K562 (cell line): ENCODE data around the gene TECPR1. TPM values are rescaled to one million over a fixed set of nuclear protein-coding genes. Genes with fewer than 3 reads are reported as not detected.

Experiments used
- ATAC-seq: fragments of 200-7000 bp; cut with Tn5 transposase; 3 replicates; pipeline ENCODE4 v1.9.1; 2020; ENCODE audit warnings: moderate library complexity
- BruUV-seq: library from RNA; stranded (reverse); fragments of 400-500 nt; replicated peaks from 2 replicates; lab custom pipeline; 2021; lab: Mats Ljungman, UMichigan
- CTCF ChIA-PET: fragments of 300-600 bp; formaldehyde crosslinking; extraction: SDS; loops from one replicate; lab custom pipeline; 2021; ENCODE audit warnings: low intra/inter-chr PET ratio; lab: Yijun Ruan, JAX
- POLR2A ChIA-PET: fragments of 300-600, 350-650 bp; sonication (Branson Sonifier 250); formaldehyde crosslinking; extraction: SDS; loops from one replicate; lab custom pipeline; 2021; ENCODE audit warnings: antibody characterized with exemption, inconsistent platforms; lab: Yijun Ruan, JAX
- DNase-seq, 4 experiments: peaks; one replicate each; pipeline versions ENCODE4 v3.0.0 to v3.0.0-alpha.2; 2011 to 2018; ENCODE audit warnings: low spot score in 3 of 4, mixed read lengths in 3 of 4; ENCODE audit errors: extremely low read depth in 1 of 4
- FAIRE-seq: peaks from 2 replicates; lab custom pipeline; 2011; peaks lifted over from hg19 to GRCh38; lab: Jason Lieb, UNC
- H2AFZ ChIP-seq: 2 replicates; pipeline ENCODE4 v1.6.0; 2011; ENCODE audit warnings: low read depth, low read length, control low read depth, inconsistent platforms
- H3K27ac ChIP-seq: fragments of 200-600 bp; 3 replicates; pipeline ENCODE4 v1.8.0; 2011; ENCODE audit warnings: low read depth, mild to moderate bottlenecking, control low read depth, inconsistent platforms, low read length, moderate library complexity, mixed read lengths; ENCODE audit errors: extremely low read depth
- H3K27me3 ChIP-seq, 2 experiments: fragments of 300-600 bp in 1 of 2; 2 replicates in 1 of 2; 3 replicates in 1 of 2; pipeline versions ENCODE4 v1.6.0 to v1.8.0; 2011; ENCODE audit warnings: inconsistent platforms in 2 of 2, low read length in 2 of 2, mild to moderate bottlenecking in 1 of 2, mixed read lengths in 1 of 2, moderate library complexity in 1 of 2; ENCODE audit not compliant: control insufficient read depth in 2 of 2, insufficient read depth in 2 of 2
- H3K36me3 ChIP-seq: fragments of 300-600 bp; 3 replicates; pipeline ENCODE4 v1.8.0; 2011; ENCODE audit warnings: mild to moderate bottlenecking, low read length, inconsistent platforms; ENCODE audit not compliant: control insufficient read depth, insufficient read depth
- H3K4me1 ChIP-seq, 2 experiments: fragments of 200-600 bp in 1 of 2; replicated peaks in 1 of 2; 2 replicates in 1 of 2; 3 replicates in 1 of 2; pipeline versions ENCODE4 v1.5.1 to v1.8.0; 2011; ENCODE audit warnings: inconsistent platforms in 2 of 2, low read length in 2 of 2, mild to moderate bottlenecking in 1 of 2, mixed read lengths in 1 of 2, moderate library complexity in 1 of 2; ENCODE audit not compliant: control insufficient read depth in 2 of 2, insufficient read depth in 2 of 2
- H3K4me2 ChIP-seq: 2 replicates; pipeline ENCODE4 v1.6.1; 2011; ENCODE audit warnings: low read length, control low read depth, inconsistent platforms, mixed read lengths; ENCODE audit not compliant: insufficient read depth
- H3K4me3 ChIP-seq: fragments of 200-600 bp; sonication (generic), shearing (Covaris generic); 2 replicates; pipeline ENCODE4 v1.5.1; 2016; ENCODE audit warnings: control low read depth, inconsistent platforms
- H3K79me2 ChIP-seq: fragments of 200-600 bp; 3 replicates; pipeline ENCODE4 v1.8.0; 2011; ENCODE audit warnings: low read length, inconsistent platforms; ENCODE audit not compliant: control insufficient read depth, insufficient read depth
- H3K9ac ChIP-seq, 2 experiments: 2 replicates each; pipeline versions ENCODE4 v1.6.0 to v1.6.1; 2011; ENCODE audit warnings: low read depth in 2 of 2, low read length in 2 of 2, control low read depth in 1 of 2, inconsistent platforms in 1 of 2, mild to moderate bottlenecking in 1 of 2, mixed read lengths in 1 of 2; ENCODE audit not compliant: insufficient read depth in 1 of 2
- H3K9me1 ChIP-seq: one replicate; pipeline ENCODE4 v1.6.0; 2011; ENCODE audit warnings: inconsistent platforms, mild to moderate bottlenecking, low read length, moderate library complexity; ENCODE audit not compliant: control insufficient read depth, insufficient read depth
- H3K9me3 ChIP-seq: replicated peaks from 2 replicates; pipeline ENCODE4 v1.5.1; 2011; ENCODE audit warnings: low read depth, low read length, inconsistent platforms; ENCODE audit not compliant: control insufficient read depth, insufficient read depth
- H4K20me1 ChIP-seq: replicated peaks from 2 replicates; pipeline ENCODE4 v1.6.1; 2011; ENCODE audit warnings: low read length, inconsistent platforms, mixed read lengths; ENCODE audit not compliant: control insufficient read depth, insufficient read depth
- CBFA2T2 ChIP-seq: fragments of 450-650 bp; conservative IDR thresholded peaks from 2 replicates; pipeline ENCODE4 v1.6.1; 2017; ENCODE audit warnings: mild to moderate bottlenecking
- CLOCK ChIP-seq: fragments of 250-450 bp; sonication (Bioruptor Pico); IDR thresholded peaks from 2 replicates; pipeline ENCODE4 v1.4.0; 2020; ENCODE audit warnings: mild to moderate bottlenecking, moderate library complexity, borderline replicate concordance
- CREB3L1 ChIP-seq: fragments of 450-650 bp; IDR thresholded peaks from 2 replicates; pipeline ENCODE4 v1.6.1; 2014; ENCODE audit warnings: low read depth, mild to moderate bottlenecking, moderate library complexity, borderline replicate concordance
- E2F6 ChIP-seq, 2 experiments: IDR thresholded peaks; 2 replicates each; pipeline ENCODE4 v1.6.1; 2011; ENCODE audit warnings: borderline replicate concordance in 1 of 2, control low read depth in 1 of 2, low read depth in 1 of 2, low read length in 1 of 2, mild to moderate bottlenecking in 1 of 2, mixed read lengths in 1 of 2, moderate library complexity in 1 of 2; ENCODE audit not compliant: insufficient read depth in 1 of 2, insufficient read length in 1 of 2, poor library complexity in 1 of 2, severe bottlenecking in 1 of 2; ENCODE audit errors: extremely low read depth in 1 of 2
- KAT7 ChIP-seq: sonication (generic); formaldehyde crosslinking; IDR thresholded peaks from 2 replicates; pipeline ENCODE4 v1.8.0; 2022; ENCODE audit warnings: missing genetic modification reagents, mild to moderate bottlenecking, borderline replicate concordance
- PHF8 ChIP-seq: fragments of 200-600 bp; sonication (generic); IDR thresholded peaks from 2 replicates; pipeline ENCODE4 v1.6.1; 2012; ENCODE audit warnings: mixed run types, mild to moderate bottlenecking, inconsistent platforms, low read length, moderate library complexity, borderline replicate concordance
- PRDM10 ChIP-seq: fragments of 450-650 bp; IDR thresholded peaks from 2 replicates; pipeline ENCODE4 v1.6.1; 2018; ENCODE audit not compliant: partially characterized antibody
- SNAPC5 ChIP-seq: fragments of 250-450 bp; sonication (Bioruptor Pico); IDR thresholded peaks from 2 replicates; pipeline ENCODE4 v1.8.0; 2021; ENCODE audit warnings: moderate library complexity, mild to moderate bottlenecking, inconsistent platforms
- SRSF7 ChIP-seq: fragments of 200-400 bp; formaldehyde crosslinking; optimal IDR thresholded peaks from 2 replicates; pipeline ENCODE3; 2017; ENCODE audit warnings: mild to moderate bottlenecking, low read depth, low read length
- XRCC5 ChIP-seq: fragments of 200-400 bp; formaldehyde crosslinking; IDR thresholded peaks from 2 replicates; pipeline ENCODE4 v1.6.1; 2017; ENCODE audit warnings: low read depth, mild to moderate bottlenecking, low read length
- ZNF311 ChIP-seq: fragments of 250-450 bp; sonication (Bioruptor Pico); IDR thresholded peaks from 2 replicates; pipeline ENCODE4 v1.4.0; 2020; ENCODE audit warnings: mild to moderate bottlenecking, moderate library complexity
- ZNF778 ChIP-seq: fragments of 450-650 bp; formaldehyde crosslinking; IDR thresholded peaks from 2 replicates; pipeline ENCODE4 v1.4.0; 2020; ENCODE audit warnings: mild to moderate bottlenecking, moderate library complexity
- WGBS: fragments of 100-300 bp; shearing (Covaris generic); methylation state at CpG from one replicate; pipeline ENCODE4 v1.1.6; 2016; ENCODE audit warnings: low coverage, mixed read lengths; ENCODE audit not compliant: insufficient coverage; ENCODE audit errors: missing lambda C conversion rate; 5-methylcytosine and 5-hydroxymethylcytosine counted together
- in situ Hi-C: fragments of 300-500 bp; cut with MboI; formaldehyde crosslinking; loops from 4 replicates; pipeline ENCODE4 v1.15.0; 2018; ENCODE audit warnings: inconsistent platforms, mixed read lengths
- intact Hi-C: fragments of 100-400 bp; cut with micrococcal nuclease; formaldehyde crosslinking; loops from 2 replicates; pipeline ENCODE4 v1.14.2; 2022
- polyA plus RNA-seq, 8 experiments: library from polyadenylated mRNA; depleted of rRNA in 4 of 8; stranded (reverse) in 5 of 8; unstranded in 3 of 8; fragments of >200 nt; fragmentation: Nextera tagmentation in 2 of 8; fragmentation: Illumina TruSeq in 1 of 8; extraction: Ambion mirVana in 2 of 8; extraction: Trizol in 1 of 8; gene quantifications; 2 replicates each; pipeline versions ENCODE4 v1.2.1 to v1.2.3, GENCODE V29; 2011 to 2014; ENCODE audit warnings: inconsistent platforms in 1 of 8, missing spikeins in 1 of 8
- total RNA-seq, 7 experiments: library from RNA; depleted of rRNA in 6 of 7; stranded (reverse); fragments of >200 nt in 6 of 7; fragmentation: Illumina TruSeq in 2 of 7; extraction: Trizol in 2 of 7; gene quantifications; 2 replicates each; pipeline versions ENCODE4 v1.2.1 to v1.2.3, GENCODE V29; 2011 to 2021; ENCODE audit warnings: low replicate concordance in 1 of 7

TECPR1 gene
- total and polyA plus RNA-seq, 9 of the 15 experiments (the other 6 are each of a cell fraction or from before 2014, with no cell fraction given) = 0.17 to 15.0 (median 2.2) TPM

GRCh38 chr7:98212532-98213041 is 39.4 kb downstream of the TECPR1 start:
- Histone ChIP-seq H3K9ac (no peak overlapping the region), H3K9me1 (no peaks in the 10 kb centered on the region), H3K27ac (no peak overlapping the region), H3K9me3 (no peaks in the 10 kb centered on the region), H3K79me2 (no peaks in the 10 kb centered on the region), H4K20me1 (peaks cover 12% of the 10 kb centered on the region), H3K27me3 (peaks cover 14 to 31% of the 10 kb centered on the region in 2 experiments; a peak in 4 of 5 replicates), H3K4me3 (no peak overlapping the region), H3K36me3 (peaks cover 6% of the 10 kb centered on the region; the same call in 1 of the 3 replicates), H2AFZ (no peak overlapping the region), H3K4me2 (no peak overlapping the region), H3K4me1 (peaks cover 2 to 45% of the 10 kb centered on the region in 2 experiments; a peak in 4 of 5 replicates)
- BruUV-seq = no TSS peak
- FAIRE-seq = no peak
- intact Hi-C loops (no loop called here), in situ Hi-C loops (no loop called here)
- POLR2A ChIA-PET = interaction anchor here (0.6 kb wide), 1 partner anchor 31 kb away, joined by 3 read pairs; no protein-coding TSS in a partner anchor
- CTCF ChIA-PET = no interaction called here
- no peak for ATAC-seq
- WGBS = 77% methylated on average over 29 of the region's 30 CpGs
- DNase-seq = no peak
- no peak for TF ChIP-seq KAT7 (CRISPR knock-in tag)
- TF ChIP-seq SRSF7 = no peak
- no peak for TF ChIP-seq PHF8
- TF ChIP-seq E2F6 (IDR thresholded peaks at IDR 0.05; ENCODE audit: borderline replicate concordance in 1 of 2, extremely low read depth in 1 of 2, insufficient read depth in 1 of 2, insufficient read length in 1 of 2, low read depth in 1 of 2, low read length in 1 of 2, poor library complexity in 1 of 2, severe bottlenecking in 1 of 2) = no peak
- no peak for TF ChIP-seq CREB3L1
- TF ChIP-seq XRCC5 = no peak
- TF ChIP-seq SNAPC5 (CRISPR knock-in tag) = no peak
- TF ChIP-seq CLOCK (CRISPR knock-in tag) = no peak
- TF ChIP-seq CBFA2T2 = no peak
- no peak for TF ChIP-seq ZNF778 (CRISPR knock-in tag)
- no peak for TF ChIP-seq ZNF311 (CRISPR knock-in tag)
- no peak for TF ChIP-seq PRDM10
